Fibroblast of peridontal ligament (primary cell): ENCODE results near the gene SMAP1.

Experiments
- DNase-seq: peaks from one replicate; pipeline ENCODE4 v3.0.0-alpha.2; 2010; ENCODE audit errors: extremely low read depth

SMAP1 gene

DNA sequence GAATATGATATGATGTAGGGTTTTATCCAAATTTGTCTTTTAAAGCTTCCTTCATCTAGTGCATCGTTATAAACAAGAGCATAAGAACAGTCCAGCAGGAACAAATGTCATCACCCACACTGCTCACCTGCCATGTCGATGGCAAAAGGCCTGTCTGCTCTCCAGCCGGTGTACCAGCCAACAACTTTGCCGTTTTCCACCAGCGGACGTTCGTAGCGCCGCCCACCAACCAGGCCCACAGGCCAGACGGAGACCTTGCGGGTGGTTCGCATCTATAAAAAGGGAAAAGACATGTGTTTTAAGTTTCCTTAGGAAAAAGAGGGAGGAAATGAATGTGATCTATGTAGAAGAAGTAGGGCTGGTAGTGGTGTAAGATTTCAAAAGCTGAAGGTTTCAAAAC is 226.3 kb downstream of the SMAP1 start:
- DNase-seq, result no peak

DNA sequence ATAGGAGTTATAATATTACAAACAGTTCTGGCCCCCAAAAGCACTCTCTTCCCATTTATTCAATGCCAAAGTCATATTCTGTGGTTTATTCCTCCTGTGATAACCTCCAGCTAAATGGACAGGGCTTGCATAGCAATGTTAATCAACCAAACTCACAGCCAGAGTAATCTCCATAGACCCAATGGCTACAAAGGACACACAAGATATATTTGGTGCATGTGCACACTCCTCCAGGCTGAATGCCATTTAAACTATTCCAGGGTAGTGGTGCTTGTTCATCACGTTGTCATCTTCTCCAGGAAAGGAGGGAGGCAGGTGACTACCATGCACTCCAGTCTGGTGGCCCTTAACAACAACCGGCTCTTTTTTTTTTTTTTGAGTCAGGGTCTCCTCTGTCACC is 232.4 kb downstream of the SMAP1 start:
- DNase-seq, result no peak

- no peak for DNase-seq
These were observed 233.6 kb downstream of the SMAP1 start for GRCh38 chr6:70901324-70901723.

DNA sequence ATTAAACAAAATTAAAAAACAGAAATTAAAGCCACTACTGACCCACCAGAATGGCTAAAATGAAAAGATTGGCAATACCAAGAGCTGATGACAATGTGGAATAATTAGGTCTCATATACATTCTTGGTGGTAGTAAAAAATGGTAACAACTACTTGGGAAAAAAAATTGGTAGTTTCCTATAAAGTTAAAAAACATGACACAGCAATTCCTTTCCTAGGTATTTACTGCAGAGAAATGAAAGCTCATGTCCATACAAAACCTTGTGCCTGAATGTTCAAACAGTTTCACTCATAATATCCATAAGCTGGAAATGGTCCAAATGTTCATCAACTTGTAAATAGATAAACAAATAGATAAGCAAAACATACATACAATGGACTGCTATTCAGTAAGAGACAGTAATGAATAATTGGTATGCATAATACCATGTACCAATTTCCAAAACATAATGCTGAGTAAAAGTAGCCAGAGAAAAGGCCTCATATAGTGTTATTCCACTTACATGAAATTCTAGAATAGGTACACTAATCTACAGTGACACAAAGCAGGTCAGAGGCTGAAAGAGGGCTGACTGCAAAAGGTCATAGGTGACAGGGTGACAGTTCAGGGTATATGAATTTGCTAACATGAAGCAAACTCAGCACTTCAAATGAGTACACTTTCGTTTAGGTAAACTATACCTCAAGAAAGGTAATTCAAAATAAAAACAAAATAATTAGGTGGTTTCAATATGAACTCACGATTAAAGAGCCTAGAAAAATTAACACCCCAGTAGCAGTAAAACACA is 236.2 kb downstream of the SMAP1 start:
- DNase-seq, result no peak

GRCh38 chr6:70905742-70906141 is 238.1 kb downstream of the SMAP1 start:
- DNase-seq, result no peak
